GM12892 (cell line): ENCODE data around the gene SOX6.

Experiments
- DNase-seq: peaks from one replicate; pipeline ENCODE4 v3.0.0; 2011; ENCODE audit not compliant: insufficient read length
- FAIRE-seq: peaks from 2 replicates; lab custom pipeline; 2011; peaks lifted over from hg19 to GRCh38; lab: Jason Lieb, UNC
- POLR2A ChIP-seq: IDR thresholded peaks from 2 replicates; pipeline ENCODE4 v1.6.1; 2011; ENCODE audit warnings: low read depth, low read length, control low read depth
- POLR2AphosphoS5 ChIP-seq: IDR thresholded peaks from 2 replicates; pipeline ENCODE4 v1.6.1; 2011; ENCODE audit warnings: low read depth, low read length, control low read depth
- TAF1 ChIP-seq: IDR thresholded peaks from 2 replicates; pipeline ENCODE4 v1.6.1; 2011; ENCODE audit warnings: low read depth, mild to moderate bottlenecking, control low read depth, low read length, borderline replicate concordance

The SOX6 gene

DNA sequence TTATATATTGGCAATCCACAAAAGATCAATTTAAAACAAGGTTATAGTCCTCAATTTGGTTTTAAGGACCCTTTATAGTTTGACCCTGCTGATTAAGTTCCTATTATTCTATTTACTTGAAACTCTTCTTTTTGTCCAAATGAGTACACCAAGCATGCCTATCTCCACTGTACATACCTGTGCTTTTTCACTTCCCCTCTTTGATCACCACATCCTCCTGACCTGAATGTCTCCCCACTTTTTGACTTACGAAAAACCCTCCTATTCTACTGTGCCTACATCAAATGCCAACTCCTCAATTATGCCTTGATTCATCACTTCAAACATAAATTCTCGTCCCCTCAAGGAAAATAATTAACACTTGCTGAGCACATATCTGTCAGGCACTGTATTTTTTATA lies 113.5 kb downstream of the SOX6 start:
- DNase-seq (no peak), FAIRE-seq (no peak)

DNA sequence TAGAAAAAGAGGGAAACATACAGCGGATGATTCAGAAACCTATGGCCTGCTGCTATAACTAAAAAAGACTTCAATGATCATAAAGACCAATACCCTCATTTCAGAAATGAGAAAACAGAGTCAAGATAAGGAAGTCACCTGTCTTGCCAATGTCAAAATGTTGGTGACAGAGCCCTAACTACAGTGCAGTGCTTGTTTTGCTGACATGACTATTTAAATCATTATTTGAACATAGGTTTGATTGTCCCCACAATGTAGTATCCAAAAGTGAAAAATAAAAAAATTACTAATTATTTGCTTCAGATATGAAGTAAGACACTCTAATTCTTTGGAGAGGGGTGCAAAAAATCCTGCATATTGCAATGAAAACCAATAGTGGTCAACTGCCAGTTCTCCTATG lies 115.7 kb downstream of the SOX6 start:
- TF ChIP-seq TAF1: no peak
- no peak for TF ChIP-seq POLR2A
- no peak for TF ChIP-seq POLR2AphosphoS5
- DNase-seq (no peak), FAIRE-seq (no peak)

More for the DNA sequence above, 113.5 kb downstream of the SOX6 start:
- TF ChIP-seq POLR2AphosphoS5 (no peak), TAF1 (no peak), POLR2A (no peak)

GRCh38 chr11:16239141-16240105 lies 116.9 kb downstream of the SOX6 start:
- DNase-seq (no peak), FAIRE-seq (no peak)
- TF ChIP-seq POLR2AphosphoS5 (no peak), POLR2A (no peak), TAF1 (no peak)

DNA sequence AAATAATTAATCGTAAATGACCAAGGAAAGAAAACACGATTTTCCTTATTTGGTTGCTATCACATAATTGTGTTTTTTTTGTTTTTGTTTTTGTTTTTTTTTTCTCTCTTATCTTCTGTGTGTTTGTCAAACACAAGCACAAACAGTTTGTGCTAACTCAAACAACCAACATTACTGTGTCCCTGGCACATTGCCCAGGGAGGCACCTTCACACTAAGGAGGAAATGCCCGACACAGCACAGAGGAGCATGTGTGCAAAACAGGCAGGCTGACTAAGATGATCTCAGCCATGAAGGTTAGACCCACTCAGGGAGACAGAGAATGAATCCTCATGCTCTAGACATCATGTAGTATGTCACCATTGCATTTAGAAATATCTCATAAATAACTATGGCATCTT lies 130.1 kb downstream of the SOX6 start:
- FAIRE-seq (peak; percentile 33), DNase-seq (no peak)
- TF ChIP-seq POLR2A: no peak
- TF ChIP-seq TAF1: no peak
- TF ChIP-seq POLR2AphosphoS5: no peak

DNA sequence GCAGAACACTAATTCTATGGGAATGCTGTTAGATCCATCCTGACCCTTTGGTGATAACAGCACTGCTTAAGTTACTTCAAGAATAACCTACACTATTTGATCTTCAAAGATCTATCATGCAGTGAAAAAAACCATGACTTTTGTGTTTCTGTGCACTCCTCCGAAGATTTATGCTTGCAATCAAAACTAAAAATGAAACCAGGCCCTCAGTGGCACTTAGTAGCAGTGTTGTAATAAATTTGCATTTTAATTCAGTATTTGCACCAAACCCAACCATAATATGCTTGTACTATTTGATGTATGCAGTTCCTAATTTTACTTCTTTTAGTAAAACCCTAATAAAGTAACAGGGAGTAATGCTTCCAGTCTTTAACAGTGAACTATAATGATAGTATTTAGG lies 130.7 kb downstream of the SOX6 start:
- TF ChIP-seq TAF1 (no peak), POLR2A (no peak), POLR2AphosphoS5 (no peak)
- no peak for DNase-seq
- no peak for FAIRE-seq

- TF ChIP-seq POLR2A: no peak
- no peak for TF ChIP-seq POLR2AphosphoS5
- TF ChIP-seq TAF1: no peak
- DNase-seq: no peak
- FAIRE-seq: no peak
These were observed 132.8 kb downstream of the SOX6 start for GRCh38 chr11:16223558-16223957.

DNA sequence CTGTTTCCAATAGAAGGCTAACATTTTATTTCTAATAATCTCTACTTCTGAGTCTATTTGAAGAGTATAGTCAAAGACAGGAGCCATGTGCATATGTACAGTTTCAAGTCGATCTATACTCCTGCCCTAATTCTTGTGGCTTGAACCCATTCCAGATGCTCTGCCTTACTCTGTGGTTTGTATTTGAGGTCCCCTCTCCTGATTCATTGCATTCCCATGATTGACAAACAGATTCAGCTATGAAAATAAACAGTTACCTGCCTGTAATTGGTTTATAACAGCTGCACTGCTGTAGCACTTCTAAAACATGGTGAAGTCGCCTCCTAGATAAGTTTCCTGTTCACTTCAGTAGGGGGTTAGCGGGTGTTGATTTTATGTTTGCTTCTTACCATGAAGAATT lies 138.7 kb downstream of the SOX6 start:
- no peak for DNase-seq
- TF ChIP-seq POLR2A: no peak
- TF ChIP-seq TAF1: no peak
- TF ChIP-seq POLR2AphosphoS5: no peak
- FAIRE-seq: no peak

GRCh38 chr11:16216831-16217230 lies 139.5 kb downstream of the SOX6 start:
- FAIRE-seq (no peak), DNase-seq (no peak)
- TF ChIP-seq POLR2AphosphoS5: no peak
- TF ChIP-seq POLR2A: no peak
- no peak for TF ChIP-seq TAF1

DNA sequence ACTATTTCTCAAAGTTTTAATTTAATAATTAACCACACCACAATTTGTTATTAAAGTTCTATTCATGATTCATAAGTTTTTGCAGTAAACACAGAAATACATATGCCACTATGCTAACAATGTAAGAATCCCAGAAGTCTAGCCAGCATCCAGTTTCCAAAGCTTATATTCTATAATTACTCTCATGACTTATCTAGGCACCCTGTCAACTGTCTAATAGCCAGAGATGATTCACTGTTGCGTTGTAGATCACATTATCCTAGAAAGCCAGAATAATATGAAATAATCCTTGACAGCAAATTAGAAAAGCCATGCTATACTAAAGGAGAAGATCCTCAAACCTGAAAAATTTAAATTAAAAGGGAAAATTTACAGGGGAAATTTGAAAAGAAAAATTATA lies 141.0 kb downstream of the SOX6 start:
- FAIRE-seq: no peak
- TF ChIP-seq POLR2A (no peak), TAF1 (no peak)
- no peak for DNase-seq

DNA sequence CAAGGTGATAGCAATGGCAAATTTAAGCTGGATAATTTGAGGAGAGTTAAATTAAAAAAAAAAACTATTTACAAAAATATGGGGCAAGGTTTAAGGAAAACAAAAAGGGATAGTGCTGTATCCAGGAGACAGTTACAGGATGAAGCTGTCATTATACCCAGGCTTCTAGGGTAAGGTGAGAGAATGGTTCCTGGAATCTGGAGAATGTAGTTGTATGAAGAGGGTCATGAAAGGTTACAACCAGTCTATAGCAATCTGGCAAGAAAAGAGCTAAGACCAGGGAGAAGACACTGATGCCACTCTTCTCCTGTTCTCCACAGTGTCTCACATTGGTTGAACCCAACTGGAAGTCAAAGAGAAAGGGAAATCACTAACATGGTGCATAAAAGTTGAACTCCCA lies 144.9 kb downstream of the SOX6 start:
- no peak for FAIRE-seq
- TF ChIP-seq POLR2AphosphoS5 (no peak), POLR2A (no peak), TAF1 (no peak)
- no peak for DNase-seq

- no peak for DNase-seq
- TF ChIP-seq TAF1 (no peak), POLR2A (no peak), POLR2AphosphoS5 (no peak)
- no peak for FAIRE-seq
These were observed 152.1 kb downstream of the SOX6 start for GRCh38 chr11:16204261-16204660.

GRCh38 chr11:16195651-16196050 lies 160.7 kb downstream of the SOX6 start:
- TF ChIP-seq POLR2AphosphoS5 (no peak), POLR2A (no peak), TAF1 (no peak)
- FAIRE-seq (no peak), DNase-seq (no peak)
